Measurements from ENCODE around the gene MYADML2. TPM values are rescaled to one million over a fixed set of nuclear protein-coding genes. Genes with fewer than 3 reads are reported as not detected.

MYADML2 gene
- total RNA-seq, 1 experiment from 2014 or later, result not detected

- Histone ChIP-seq H3K9me3 (ENCODE audit: low read depth, low read length, poor library complexity, severe bottlenecking) (no peaks in the 10 kb centered on the region), H3K36me3 (ENCODE audit: insufficient read depth, low read length, poor library complexity, severe bottlenecking) (no peaks in the 10 kb centered on the region), H3K27me3 (replicated peaks; ENCODE audit: insufficient read depth, low read depth, low read length, poor library complexity) (no peaks in the 10 kb centered on the region), H3K4me1 (ENCODE audit: insufficient read depth, low read length, poor library complexity, severe bottlenecking) (no peaks in the 10 kb centered on the region), H3K27ac (ENCODE audit: low read depth, low read length, poor library complexity, severe bottlenecking) (no peak overlapping the region), H3K4me3 (ENCODE audit: low read depth, low read length, poor library complexity, severe bottlenecking) (no peak overlapping the region)
- no peak for DNase-seq (ENCODE audit: low spot score)
- ChIA-PET CTCF (no interaction called here), POLR2A (ENCODE audit: low non-redundant PET) (no interaction called here)
- BruUV-seq (replicated peaks), result no TSS peak
- TF ChIP-seq CTCF (conservative IDR thresholded peaks at IDR 0.05; ENCODE audit: low read depth, low read length), result no peak
- TF ChIP-seq EZH2 (IDR thresholded peaks at IDR 0.05; ENCODE audit: borderline replicate concordance, low read depth, low read length, poor library complexity, severe bottlenecking), result no peak
- intact Hi-C loops (cut with micrococcal nuclease; ENCODE audit: unreplicated experiment), result no loop called here
These were observed 44.8 kb upstream of the MYADML2 start for GRCh38 chr17:81991684-81992305.

GRCh38 chr17:81990836-81991683 lies 44.0 kb upstream of the MYADML2 start:
- TF ChIP-seq CTCF (conservative IDR thresholded peaks at IDR 0.05; ENCODE audit: low read depth, low read length), result no peak
- TF ChIP-seq EZH2 (IDR thresholded peaks at IDR 0.05; ENCODE audit: borderline replicate concordance, low read depth, low read length, poor library complexity, severe bottlenecking), result no peak
- POLR2A ChIA-PET (ENCODE audit: low non-redundant PET), result no interaction called here
- CTCF ChIA-PET, result no interaction called here
- Histone ChIP-seq H3K27me3 (replicated peaks; ENCODE audit: insufficient read depth, low read depth, low read length, poor library complexity) (no peaks in the 10 kb centered on the region), H3K9me3 (ENCODE audit: low read depth, low read length, poor library complexity, severe bottlenecking) (no peaks in the 10 kb centered on the region), H3K36me3 (ENCODE audit: insufficient read depth, low read length, poor library complexity, severe bottlenecking) (no peaks in the 10 kb centered on the region), H3K4me3 (ENCODE audit: low read depth, low read length, poor library complexity, severe bottlenecking) (no peak overlapping the region), H3K4me1 (ENCODE audit: insufficient read depth, low read length, poor library complexity, severe bottlenecking) (no peaks in the 10 kb centered on the region), H3K27ac (ENCODE audit: low read depth, low read length, poor library complexity, severe bottlenecking) (no peak overlapping the region)
- intact Hi-C loops (cut with micrococcal nuclease; ENCODE audit: unreplicated experiment), result no loop called here
- DNase-seq (ENCODE audit: low spot score), result no peak
- no TSS peak for BruUV-seq (replicated peaks)

- ChIA-PET POLR2A (ENCODE audit: low non-redundant PET) (no interaction called here), CTCF (no interaction called here)
- intact Hi-C loops (cut with micrococcal nuclease; ENCODE audit: unreplicated experiment), result no loop called here
- no peak for TF ChIP-seq CTCF (conservative IDR thresholded peaks at IDR 0.05; ENCODE audit: low read depth, low read length)
- no peak for TF ChIP-seq EZH2 (IDR thresholded peaks at IDR 0.05; ENCODE audit: borderline replicate concordance, low read depth, low read length, poor library complexity, severe bottlenecking)
- BruUV-seq (replicated peaks), result no TSS peak
- H3K27me3 ChIP-seq (replicated peaks; ENCODE audit: insufficient read depth, low read depth, low read length, poor library complexity), result no peaks in the 10 kb centered on the region
- H3K36me3 ChIP-seq (ENCODE audit: insufficient read depth, low read length, poor library complexity, severe bottlenecking), result no peaks in the 10 kb centered on the region
- no peaks in the 10 kb centered on the region for H3K4me1 ChIP-seq (ENCODE audit: insufficient read depth, low read length, poor library complexity, severe bottlenecking)
- no peak for DNase-seq (ENCODE audit: low spot score)
- no peaks in the 10 kb centered on the region for H3K9me3 ChIP-seq (ENCODE audit: low read depth, low read length, poor library complexity, severe bottlenecking)
- no peak overlapping the region for H3K4me3 ChIP-seq (ENCODE audit: low read depth, low read length, poor library complexity, severe bottlenecking)
- no peak overlapping the region for H3K27ac ChIP-seq (ENCODE audit: low read depth, low read length, poor library complexity, severe bottlenecking)
These were observed 40.2 kb upstream of the MYADML2 start for GRCh38 chr17:81987161-81987770.
